ENCODE measurements around the gene PREX1.
A peak's percentile ranks its signal among the peaks of the same experiment; 100 is the strongest.

The PREX1 gene

GRCh38 chr20:48620507-48621375 lies 207.1 kb downstream of the PREX1 start:
- DNase-seq (ENCODE audit: low read depth), result peak; percentile 43

GRCh38 chr20:48620154-48620506 lies 207.7 kb downstream of the PREX1 start:
- DNase-seq (ENCODE audit: low read depth), result no peak

DNA sequence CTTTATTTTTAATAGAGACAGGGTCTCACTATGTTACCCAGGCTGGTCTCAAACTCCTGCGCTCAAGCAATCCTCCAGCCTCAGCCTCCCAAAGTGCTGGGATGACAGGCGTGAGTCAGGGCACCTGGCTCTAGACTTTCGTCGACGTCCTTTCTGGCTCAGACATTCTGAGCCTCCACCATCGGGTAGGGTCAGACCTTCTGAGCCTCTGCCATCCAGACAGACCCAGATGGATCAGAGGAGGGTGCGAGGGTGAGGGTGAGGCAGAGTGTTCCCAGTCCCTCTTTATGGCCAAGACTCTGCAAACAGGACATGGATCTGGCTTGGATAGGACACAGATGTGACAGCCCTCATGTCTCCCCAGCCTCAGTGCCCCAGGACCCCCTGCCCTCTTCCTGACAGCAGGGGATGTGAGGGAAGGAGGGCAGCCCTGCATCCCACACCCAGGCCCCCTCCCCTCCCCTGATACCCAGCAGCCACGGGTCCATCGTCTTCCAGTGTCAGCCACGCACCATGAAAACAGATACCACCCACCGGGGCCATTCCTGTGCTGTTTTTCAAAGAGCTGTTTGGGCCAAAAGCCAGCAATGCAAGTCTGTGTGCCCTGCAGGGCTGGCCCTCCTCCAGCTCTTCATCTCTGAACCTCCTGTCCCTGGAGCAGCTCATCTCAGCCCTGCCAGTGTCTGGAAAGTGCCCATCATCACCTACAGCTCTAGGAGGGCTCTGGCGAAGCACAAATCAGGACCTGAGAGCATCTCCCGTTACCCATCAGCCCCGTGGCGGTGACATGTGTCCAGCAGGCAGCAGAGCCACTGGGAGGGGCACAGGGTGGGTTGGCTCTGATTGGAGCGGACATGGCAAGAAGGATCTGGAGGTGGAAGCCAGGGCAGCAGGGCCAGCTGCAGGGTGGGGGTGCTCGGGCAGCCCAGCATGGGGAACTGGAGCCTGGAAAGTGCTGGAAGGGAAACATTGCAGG lies 208.4 kb downstream of the PREX1 start:
- DNase-seq (ENCODE audit: low read depth), result no peak

- DNase-seq (ENCODE audit: low read depth), result no peak
These were observed 209.2 kb downstream of the PREX1 start for GRCh38 chr20:48618631-48619030.

DNA sequence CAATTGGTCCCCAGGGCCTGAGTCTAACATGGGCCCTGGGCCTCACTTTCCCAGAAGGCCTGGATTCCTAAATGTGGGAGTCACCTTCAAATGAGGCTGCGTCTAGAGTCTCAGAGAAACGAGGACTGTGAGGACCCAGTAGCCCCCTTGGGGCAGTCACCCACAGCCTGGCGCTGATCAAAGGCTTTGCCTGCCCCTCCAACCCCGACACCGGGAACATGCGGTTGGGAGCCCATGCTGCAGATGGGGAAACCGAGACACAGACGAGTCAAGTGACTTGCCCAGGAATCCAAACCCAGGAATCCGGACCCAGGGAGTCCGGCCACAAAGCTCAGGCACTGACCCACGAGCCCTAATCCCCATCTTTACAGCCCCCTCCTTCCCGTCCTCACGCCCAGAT lies 209.7 kb downstream of the PREX1 start:
- no peak for DNase-seq (ENCODE audit: low read depth)

GRCh38 chr20:48617481-48617880 lies 210.3 kb downstream of the PREX1 start:
- DNase-seq (ENCODE audit: low read depth), result no peak

GRCh38 chr20:48616481-48616880 lies 211.3 kb downstream of the PREX1 start:
- DNase-seq (ENCODE audit: low read depth), result no peak

- DNase-seq (ENCODE audit: low read depth), result no peak
These were observed 211.9 kb downstream of the PREX1 start for GRCh38 chr20:48615871-48616270.

DNA sequence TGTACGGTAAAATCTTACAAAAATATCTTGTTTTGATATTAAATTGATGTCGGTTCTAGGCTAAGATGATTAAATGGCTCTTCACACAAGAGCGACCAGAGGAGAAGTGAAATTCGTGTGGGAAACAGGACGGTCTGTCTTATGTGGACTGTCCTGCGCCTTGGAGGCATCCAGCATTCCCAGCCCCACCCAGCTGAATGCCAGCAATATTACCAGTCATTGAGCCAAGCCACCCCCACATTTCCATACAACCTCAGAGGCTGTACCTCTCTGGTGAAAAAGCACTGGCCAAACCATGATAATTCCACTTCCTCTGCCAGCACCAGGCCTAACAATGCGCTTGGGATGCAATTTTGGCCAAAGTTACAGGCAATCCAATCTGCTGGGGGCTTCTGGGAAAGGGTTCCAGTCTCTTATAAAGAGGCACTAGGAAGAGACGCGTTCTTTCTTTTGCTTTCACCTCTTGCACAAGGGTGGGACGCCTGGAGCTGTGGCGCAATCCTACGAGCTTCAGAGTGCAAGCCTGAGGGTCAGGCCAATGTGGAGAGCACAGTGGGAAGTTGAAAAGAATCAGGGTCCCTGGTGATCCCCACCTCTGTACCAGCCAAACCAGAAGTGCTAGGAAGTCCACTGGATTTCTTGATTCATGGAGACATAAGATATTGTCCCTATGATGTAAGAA lies 213.1 kb downstream of the PREX1 start:
- DNase-seq (ENCODE audit: low read depth), result no peak

DNA sequence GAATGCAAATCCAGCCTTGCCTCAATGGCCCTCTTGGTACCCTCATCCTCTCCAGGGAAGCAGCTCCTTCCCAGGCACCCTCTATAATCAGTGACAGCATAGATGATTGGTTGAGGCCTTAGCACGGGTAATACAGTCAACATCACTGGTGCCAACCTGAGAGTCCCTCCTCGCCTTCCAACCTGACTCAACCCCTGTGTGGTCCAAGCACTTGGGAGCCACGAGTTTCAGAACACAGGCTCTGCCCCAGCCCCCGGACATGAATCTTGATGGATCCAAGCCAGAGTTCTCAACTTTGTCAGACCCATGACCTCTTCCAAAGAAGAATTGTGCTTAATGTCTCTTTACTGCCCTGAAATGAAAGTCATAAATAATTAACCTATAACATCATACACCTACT lies 213.9 kb downstream of the PREX1 start:
- DNase-seq (ENCODE audit: low read depth), result no peak

DNA sequence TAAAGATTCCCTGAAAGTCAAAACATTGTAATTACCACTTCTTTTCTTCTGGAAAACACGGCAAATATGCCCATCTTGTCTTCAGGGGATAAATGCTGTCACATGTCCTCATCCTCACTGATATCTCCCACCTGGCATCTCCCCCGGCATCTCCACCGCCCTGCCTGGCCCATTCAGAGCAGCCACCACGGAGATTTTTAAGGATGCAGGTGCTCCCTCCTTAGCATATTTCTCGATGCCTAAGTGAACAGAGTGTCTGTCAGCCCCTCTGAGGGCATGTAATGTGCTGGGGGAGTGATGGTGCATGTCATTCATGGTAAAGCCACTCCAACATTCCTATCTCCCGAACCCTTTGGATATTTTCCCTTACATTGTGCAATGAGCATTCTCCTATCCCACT lies 215.5 kb downstream of the PREX1 start:
- no peak for DNase-seq (ENCODE audit: low read depth)

GRCh38 chr20:48610996-48611395 lies 216.8 kb downstream of the PREX1 start:
- DNase-seq (ENCODE audit: low read depth), result no peak

DNA sequence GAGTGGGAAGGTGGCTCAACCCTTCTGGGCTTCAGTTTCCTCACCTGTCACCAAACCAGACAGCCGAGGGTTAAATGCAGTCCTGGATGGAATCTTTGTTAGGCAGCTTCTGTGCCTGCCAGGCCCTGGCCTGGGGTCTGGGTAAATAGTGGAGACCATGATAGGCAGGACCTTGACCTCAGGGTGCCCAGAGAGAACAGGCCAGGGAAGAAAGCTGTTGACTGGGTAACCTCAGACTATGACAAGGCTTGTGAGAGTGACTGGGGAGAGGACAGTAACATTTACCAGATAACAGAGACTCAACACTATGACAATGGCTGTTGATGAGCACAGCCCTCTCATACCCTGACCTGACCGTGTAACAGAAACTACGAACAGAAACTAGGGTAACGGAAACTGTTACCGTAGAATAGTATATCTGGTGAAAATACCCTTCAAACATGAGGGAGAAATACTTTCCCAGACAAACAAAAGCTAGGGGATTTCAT lies 218.3 kb downstream of the PREX1 start:
- no peak for DNase-seq (ENCODE audit: low read depth)

GRCh38 chr20:48608756-48609155 lies 219.0 kb downstream of the PREX1 start:
- no peak for DNase-seq (ENCODE audit: low read depth)

DNA sequence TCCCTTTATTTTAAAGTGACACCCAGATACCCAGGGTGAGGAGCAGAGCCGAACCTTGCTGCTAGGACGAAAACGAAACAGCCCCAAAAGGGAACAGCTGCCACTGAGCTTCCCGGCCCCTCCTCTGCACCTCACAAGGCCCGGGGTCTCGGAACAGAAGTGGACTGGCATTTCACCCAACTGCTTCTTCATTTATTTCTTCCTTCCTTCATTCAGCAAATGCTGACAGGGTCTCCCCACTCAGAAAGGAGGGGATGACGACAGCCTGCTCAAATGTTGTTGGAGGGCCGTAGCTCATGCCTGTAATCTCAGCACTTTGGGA lies 220.3 kb downstream of the PREX1 start:
- no peak for DNase-seq (ENCODE audit: low read depth)

DNA sequence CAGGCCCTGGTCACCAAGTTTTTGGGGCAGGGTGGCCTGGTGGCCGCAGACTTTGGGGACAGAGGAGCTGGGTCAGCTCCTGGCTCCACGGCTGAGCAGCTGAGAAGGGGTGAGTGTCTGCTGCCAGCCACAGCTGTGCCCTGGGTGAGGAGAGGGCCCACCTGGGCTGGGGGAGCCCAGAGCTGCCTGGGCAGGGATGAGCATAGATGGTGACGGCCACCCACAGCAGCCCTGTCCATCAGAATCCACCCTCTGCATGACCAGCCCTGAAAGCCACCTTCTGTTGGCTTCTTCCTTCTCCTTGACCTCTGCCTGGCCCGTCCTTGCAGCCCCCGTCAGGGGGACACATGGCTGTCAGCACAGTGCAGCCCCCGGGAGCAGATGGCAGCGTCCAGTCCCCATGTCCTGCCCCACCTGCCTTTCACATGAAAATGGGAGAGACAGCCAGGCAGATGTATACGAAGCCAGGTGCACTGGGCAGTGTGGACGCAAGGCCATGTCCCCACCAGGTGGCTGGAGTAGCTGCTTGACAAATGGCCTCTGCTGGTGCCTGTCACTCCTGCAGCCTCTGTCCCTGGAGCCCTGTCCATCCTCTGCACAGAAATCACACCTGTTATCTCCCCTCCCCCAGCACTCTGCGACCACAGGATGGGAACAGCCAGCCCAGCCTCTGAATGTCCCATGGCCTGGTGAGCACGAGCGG lies 220.8 kb downstream of the PREX1 start:
- DNase-seq (ENCODE audit: low read depth), result no peak

DNA sequence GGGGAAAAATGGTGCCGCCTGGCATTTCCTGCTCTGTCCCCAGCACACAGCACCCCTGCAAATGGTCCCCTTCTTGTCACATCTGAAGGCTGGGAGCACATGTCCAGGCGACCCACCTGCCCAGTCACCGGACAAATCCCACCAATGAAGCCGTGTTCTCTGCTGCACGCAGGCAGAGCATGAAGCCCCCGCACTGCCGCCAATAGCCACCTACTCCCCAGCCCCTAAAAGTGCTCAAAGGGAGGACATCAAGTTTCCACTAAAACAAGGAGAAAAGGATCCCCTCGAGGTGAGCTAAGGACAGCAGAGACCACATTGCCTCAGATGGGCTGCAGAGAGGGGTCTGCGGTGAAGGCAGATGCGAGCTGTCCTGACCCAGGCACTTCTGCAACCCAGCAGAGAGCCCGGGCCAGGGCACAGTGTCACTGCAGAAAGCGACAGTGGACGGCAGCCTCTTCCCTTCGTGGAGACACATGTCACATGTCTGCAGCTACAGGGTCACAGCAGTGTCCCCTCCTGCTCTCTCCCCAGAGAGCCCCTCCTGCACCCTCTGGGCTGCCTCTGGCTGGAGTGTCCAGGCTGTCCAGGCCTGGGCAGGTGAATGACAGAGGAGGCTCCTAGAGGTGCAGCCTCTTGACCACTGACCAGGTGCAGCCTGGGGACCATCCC lies 221.5 kb downstream of the PREX1 start:
- no peak for DNase-seq (ENCODE audit: low read depth)

DNA sequence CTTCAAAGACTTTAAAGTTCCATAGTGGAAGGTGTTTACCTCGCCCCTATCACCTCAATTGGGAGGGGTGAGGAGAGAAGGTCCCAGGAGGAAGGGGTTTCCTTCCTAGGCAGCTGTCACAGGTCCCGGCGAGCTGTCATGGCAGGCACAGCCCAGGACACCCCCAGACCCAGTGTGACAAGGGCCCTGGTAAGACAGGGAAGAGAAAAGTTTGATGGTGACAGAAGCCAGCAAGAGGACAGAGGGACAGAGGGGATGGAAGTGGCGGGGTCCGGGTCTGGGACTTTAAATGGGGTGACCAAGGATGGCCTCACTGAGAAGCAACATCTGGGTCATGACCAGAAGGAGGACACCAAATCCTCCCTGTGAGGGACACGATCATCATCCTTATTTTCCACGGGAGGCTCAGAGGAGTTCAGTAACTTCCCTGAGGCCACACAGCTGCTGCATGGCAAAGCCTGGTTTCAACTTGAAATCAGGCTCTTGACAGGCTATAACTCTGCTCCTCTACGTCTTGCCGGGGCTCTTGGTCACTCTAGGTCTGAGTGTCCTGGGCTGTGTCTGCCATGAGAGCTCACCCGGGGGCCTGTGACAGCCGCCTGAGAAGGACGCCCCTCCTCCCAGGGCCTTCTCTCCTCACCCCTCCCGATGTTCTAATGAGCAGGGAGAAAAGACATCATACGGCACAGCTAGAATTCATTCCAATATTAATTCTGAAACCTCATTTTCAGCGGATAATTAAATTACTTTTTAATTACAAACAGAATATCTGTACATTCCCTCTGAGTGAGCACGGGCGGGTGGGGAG lies 222.2 kb downstream of the PREX1 start:
- DNase-seq (ENCODE audit: low read depth), result no peak

DNA sequence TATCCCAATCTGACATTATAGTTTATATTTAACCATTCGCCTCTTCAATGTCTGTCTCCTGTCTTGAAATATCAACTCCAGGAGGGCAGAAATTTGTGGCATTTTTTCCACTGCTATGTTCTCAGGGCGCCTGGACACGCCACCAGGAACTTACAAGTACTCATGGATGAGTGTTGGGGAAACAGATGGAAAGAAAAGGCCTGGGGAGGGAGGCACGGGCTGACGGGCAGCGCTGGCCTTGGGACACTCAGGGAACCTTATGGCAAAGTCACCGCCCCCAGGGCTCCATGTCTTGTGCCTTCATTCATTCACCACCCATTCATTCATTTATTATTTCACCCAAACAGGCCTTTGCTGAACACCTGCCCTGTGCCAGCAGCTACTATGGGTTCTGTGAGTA lies 222.9 kb downstream of the PREX1 start:
- DNase-seq (ENCODE audit: low read depth), result no peak

GRCh38 chr20:48604426-48604825 lies 223.4 kb downstream of the PREX1 start:
- no peak for DNase-seq (ENCODE audit: low read depth)
